GM12878 (cell line): Measurements from ENCODE around the gene SPOCK1. TPM values are rescaled to one million over a fixed set of nuclear protein-coding genes. Genes with fewer than 3 reads are reported as not detected.

ENCODE experiments used
- ATAC-seq: fragments of 200-7000 bp; cut with Tn5 transposase; 3 replicates; pipeline ENCODE4 v1.9.1; 2020; ENCODE audit warnings: mild to moderate bottlenecking, moderate library complexity
- BruUV-seq: library from RNA; stranded (reverse); fragments of 400-500 nt; replicated peaks from 2 replicates; lab custom pipeline; 2021; lab: Mats Ljungman, UMichigan
- CTCF ChIA-PET: fragments of 300-600 bp; sonication (Branson Sonifier 250); formaldehyde crosslinking; extraction: SDS; loops from one replicate; lab custom pipeline; 2021; ENCODE audit warnings: inconsistent platforms; lab: Yijun Ruan, JAX
- POLR2A ChIA-PET: fragments of 350-600 bp; formaldehyde crosslinking; extraction: SDS; loops from one replicate; lab custom pipeline; 2021; ENCODE audit warnings: inconsistent platforms; lab: Charles Lee
- RAD21 ChIA-PET: fragments of 300-600 bp; sonication (Branson Sonifier 250); formaldehyde crosslinking; loops from one replicate; lab custom pipeline; 2023; ENCODE audit warnings: antibody characterized with exemption; ENCODE audit not compliant: unreplicated experiment; lab: Charles Lee
- SMC1A ChIA-PET: fragments of 300-600 bp; sonication (Branson Sonifier 250); formaldehyde crosslinking; loops from one replicate; lab custom pipeline; 2023; ENCODE audit not compliant: unreplicated experiment, uncharacterized antibody; lab: Charles Lee
- DNase-seq: peaks from one replicate; pipeline ENCODE4 v3.0.0-alpha.2; 2011; ENCODE audit warnings: low read depth, low spot score
- FAIRE-seq: peaks from 3 replicates; lab custom pipeline; 2011; peaks lifted over from hg19 to GRCh38; lab: Jason Lieb, UNC
- H2AFZ ChIP-seq: 2 replicates; pipeline ENCODE4 v1.6.0; 2011; ENCODE audit warnings: low read depth, low read length, control low read depth; ENCODE audit not compliant: control insufficient read depth
- H3K27ac ChIP-seq: 2 replicates; pipeline ENCODE4 v1.5.1; 2011; ENCODE audit warnings: control low read depth; ENCODE audit not compliant: control insufficient read depth, insufficient read depth
- H3K27me3 ChIP-seq, 2 experiments: replicated peaks in 1 of 2; 2 replicates each; pipeline versions ENCODE4 v1.6.0 to v1.6.1; 2011; ENCODE audit warnings: low read length in 1 of 2; ENCODE audit not compliant: control insufficient read depth in 2 of 2, insufficient read depth in 2 of 2
- H3K36me3 ChIP-seq, 2 experiments: 2 replicates each; pipeline ENCODE4 v1.5.1; 2011; ENCODE audit warnings: low read length in 1 of 2; ENCODE audit not compliant: control insufficient read depth in 2 of 2, insufficient read depth in 2 of 2
- H3K4me1 ChIP-seq: 2 replicates; pipeline ENCODE4 v1.6.1; 2011; ENCODE audit warnings: mild to moderate bottlenecking, low read length, moderate library complexity, mixed read lengths; ENCODE audit not compliant: control insufficient read depth, insufficient read depth
- H3K4me2 ChIP-seq: 2 replicates; pipeline ENCODE4 v1.6.0; 2011; ENCODE audit warnings: control low read depth; ENCODE audit not compliant: control insufficient read depth, insufficient read depth
- H3K4me3 ChIP-seq: fragments of 200-600 bp; sonication (generic); 2 replicates; pipeline ENCODE4 v1.5.1; 2016
- H3K79me2 ChIP-seq: 2 replicates; pipeline ENCODE4 v1.6.0; 2011; ENCODE audit warnings: low read length; ENCODE audit not compliant: control insufficient read depth, insufficient read depth
- H3K9ac ChIP-seq: 2 replicates; pipeline ENCODE4 v1.8.0; 2011; ENCODE audit warnings: low read length, control low read depth, mixed read lengths; ENCODE audit not compliant: control insufficient read depth, insufficient read depth
- H3K9me3 ChIP-seq: replicated peaks from 3 replicates; pipeline ENCODE4 v1.5.1; 2011; ENCODE audit warnings: mild to moderate bottlenecking, low read length; ENCODE audit not compliant: control insufficient read depth, insufficient read depth
- H4K20me1 ChIP-seq: 2 replicates; pipeline ENCODE4 v1.6.0; 2011; ENCODE audit not compliant: control insufficient read depth, insufficient read depth
- NFIC ChIP-seq: IDR thresholded peaks from 2 replicates; pipeline ENCODE4 v1.6.1; 2012; ENCODE audit warnings: low read depth, mild to moderate bottlenecking, inconsistent platforms, low read length, moderate library complexity
- POLR2AphosphoS2 ChIP-seq: IDR thresholded peaks from 2 replicates; pipeline ENCODE4 v1.6.1; 2011; ENCODE audit warnings: low read depth, mild to moderate bottlenecking, low read length, improper control_type of control experiment, moderate library complexity
- POU2F2 ChIP-seq: IDR thresholded peaks from 3 replicates; pipeline ENCODE4 v1.6.1; 2011; ENCODE audit warnings: low read depth, mild to moderate bottlenecking, low read length, borderline replicate concordance
- WGBS: methylation state at CpG from one replicate; pipeline ENCODE4 v1.1.6; 2016; ENCODE audit warnings: low lambda C conversion rate; ENCODE audit not compliant: insufficient replicate concordance, insufficient coverage; ENCODE audit errors: missing lambda C conversion rate; 5-methylcytosine and 5-hydroxymethylcytosine counted together
- in situ Hi-C: fragments of 300-500 bp; cut with MboI; formaldehyde crosslinking; loops from 9 replicates; pipeline ENCODE4 v1.14.3; 2018; ENCODE audit warnings: mixed read lengths
- intact Hi-C: fragments of 100-400 bp; cut with micrococcal nuclease; formaldehyde crosslinking; loops from one replicate; pipeline ENCODE4 v1.14.2; 2022; ENCODE audit not compliant: unreplicated experiment
- polyA plus RNA-seq, 11 experiments: library from polyadenylated mRNA; depleted of rRNA in 4 of 11; unstranded in 6 of 11; stranded (reverse) in 5 of 11; fragments of >200 nt; fragmentation: Nextera tagmentation in 4 of 11; fragmentation: Illumina TruSeq in 1 of 11; extraction: Ambion mirVana in 4 of 11; extraction: Trizol in 1 of 11; gene quantifications; 1 replicate in 1 of 11; 2 replicates in 10 of 11; pipeline versions ENCODE4 v1.2.1 to v1.2.3, GENCODE V29; 2011 to 2016; ENCODE audit warnings: inconsistent platforms in 2 of 11, missing spikeins in 2 of 11, low read depth in 1 of 11
- total RNA-seq, 4 experiments: library from RNA; depleted of rRNA in 3 of 4; stranded (reverse); fragments of >200 nt in 3 of 4; fragmentation: Illumina TruSeq in 1 of 4; extraction: Trizol in 1 of 4; gene quantifications; 2 replicates each; pipeline versions ENCODE4 v1.2.1 to v1.2.3, GENCODE V29; 2013 to 2021
- TF ChIP-seq, protein P1 (sequence below): IDR thresholded peaks from 2 replicates; pipeline ENCODE4 v1.6.1; 2012; ENCODE audit warnings: low read depth, low read length, improper control_type of control experiment
- TF ChIP-seq, protein P2 (sequence below): fragments of 450-650 bp; IDR thresholded peaks from 2 replicates; pipeline ENCODE4 v1.6.1; 2018; ENCODE audit warnings: borderline replicate concordance, mild to moderate bottlenecking; ENCODE audit not compliant: partially characterized antibody

The SPOCK1 gene
- total and polyA plus RNA-seq, 10 of the 15 experiments (the other 5 are each of a cell fraction or from before 2014, with no cell fraction given): 0.06 to 0.68 (median 0.25) TPM; not detected in 3

DNA sequence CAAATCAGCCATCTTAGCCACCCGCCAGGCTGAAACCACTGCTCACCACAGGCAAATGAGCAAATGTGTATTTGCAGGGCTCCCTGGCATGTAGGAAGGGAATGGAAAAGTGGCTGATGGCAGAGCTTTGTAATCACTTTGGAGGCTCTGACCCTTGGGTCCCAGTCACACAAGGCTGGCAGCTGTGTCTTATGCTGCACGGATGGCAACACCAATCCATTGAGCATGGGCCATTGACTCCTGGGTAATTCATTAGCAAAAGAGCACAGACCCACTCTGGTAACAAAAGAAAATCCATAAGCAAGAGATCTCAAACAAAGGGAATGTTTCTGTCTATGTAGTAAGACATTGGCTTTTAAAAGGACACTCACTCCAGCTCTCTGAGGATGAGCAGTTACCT, 57.6 kb downstream of the SPOCK1 start (continued):
- TF ChIP-seq, protein P1, sequence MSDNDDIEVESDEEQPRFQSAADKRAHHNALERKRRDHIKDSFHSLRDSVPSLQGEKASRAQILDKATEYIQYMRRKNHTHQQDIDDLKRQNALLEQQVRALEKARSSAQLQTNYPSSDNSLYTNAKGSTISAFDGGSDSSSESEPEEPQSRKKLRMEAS: no peak
- no peak for TF ChIP-seq NFIC
- TF ChIP-seq POLR2AphosphoS2: no peak

DNA sequence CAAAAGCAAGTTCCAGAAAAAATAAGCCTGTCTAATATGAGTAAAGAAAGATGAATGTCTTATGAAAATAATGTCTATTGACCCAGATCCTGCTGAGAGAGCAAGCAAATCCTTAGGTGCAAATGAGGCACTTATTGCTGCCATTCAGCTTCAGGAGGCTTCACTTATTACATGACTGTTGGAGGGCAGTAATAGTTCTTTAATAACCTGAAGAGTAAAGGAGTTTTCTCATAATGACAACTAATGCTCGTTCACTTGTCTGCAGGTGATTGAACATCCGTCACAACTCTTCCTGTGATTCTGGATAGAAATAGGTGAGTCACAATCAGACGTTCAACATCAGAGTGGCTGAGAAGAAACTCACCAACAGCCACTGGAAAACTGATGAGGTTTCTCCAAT, 58.3 kb downstream of the SPOCK1 start:
- no peaks in the 10 kb centered on the region for H3K36me3 ChIP-seq
- no peaks in the 10 kb centered on the region for H3K4me1 ChIP-seq
- H4K20me1 ChIP-seq: no peaks in the 10 kb centered on the region
- H3K27me3 ChIP-seq: no peaks in the 10 kb centered on the region
- in situ Hi-C loops (no loop called here), intact Hi-C loops (no loop called here)
- H3K9ac ChIP-seq: no peak overlapping the region
- H3K79me2 ChIP-seq: no peaks in the 10 kb centered on the region
- no peak overlapping the region for H2AFZ ChIP-seq
- H3K9me3 ChIP-seq: no peaks in the 10 kb centered on the region
- CTCF ChIA-PET: interaction anchor here (0.9 kb wide), 1 partner anchor 120 kb away, joined by 3 read pairs; no protein-coding TSS in a partner anchor
- SMC1A ChIA-PET: no interaction called here
- DNase-seq: no peak
- H3K27ac ChIP-seq: no peak overlapping the region
- TF ChIP-seq, protein P2, sequence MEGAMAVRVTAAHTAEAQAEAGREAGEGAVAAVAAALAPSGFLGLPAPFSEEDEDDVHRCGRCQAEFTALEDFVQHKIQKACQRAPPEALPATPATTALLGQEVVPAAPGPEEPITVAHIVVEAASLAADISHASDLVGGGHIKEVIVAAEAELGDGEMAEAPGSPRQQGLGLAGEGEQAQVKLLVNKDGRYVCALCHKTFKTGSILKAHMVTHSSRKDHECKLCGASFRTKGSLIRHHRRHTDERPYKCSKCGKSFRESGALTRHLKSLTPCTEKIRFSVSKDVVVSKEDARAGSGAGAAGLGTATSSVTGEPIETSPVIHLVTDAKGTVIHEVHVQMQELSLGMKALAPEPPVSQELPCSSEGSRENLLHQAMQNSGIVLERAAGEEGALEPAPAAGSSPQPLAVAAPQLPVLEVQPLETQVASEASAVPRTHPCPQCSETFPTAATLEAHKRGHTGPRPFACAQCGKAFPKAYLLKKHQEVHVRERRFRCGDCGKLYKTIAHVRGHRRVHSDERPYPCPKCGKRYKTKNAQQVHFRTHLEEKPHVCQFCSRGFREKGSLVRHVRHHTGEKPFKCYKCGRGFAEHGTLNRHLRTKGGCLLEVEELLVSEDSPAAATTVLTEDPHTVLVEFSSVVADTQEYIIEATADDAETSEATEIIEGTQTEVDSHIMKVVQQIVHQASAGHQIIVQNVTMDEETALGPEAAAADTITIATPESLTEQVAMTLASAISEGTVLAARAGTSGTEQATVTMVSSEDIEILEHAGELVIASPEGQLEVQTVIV: no peak
- TF ChIP-seq POU2F2: no peak
- TF ChIP-seq, all 136 proteins: peak for 0
- no TSS peak for BruUV-seq
- RAD21 ChIA-PET: no interaction called here
- ATAC-seq (no peak), FAIRE-seq (no peak)
- H3K4me2 ChIP-seq: no peak overlapping the region
- H3K4me3 ChIP-seq: no peak overlapping the region
- WGBS: 5% methylated on average over 3 of the region's 3 CpGs
- POLR2A ChIA-PET: no interaction called here
